ENCODE measurements around the gene AHCYL1.

Gene AHCYL1

GRCh38 chr1:109984456-109985246, at the start of gene AHCYL1:
Gene AHCYL1 (plus strand): TSS chr1:109984765. CDS start chr1:109985053, 288 bp downstream.
- H3K36me3 ChIP-seq (ENCODE audit: insufficient read depth, insufficient read length, low read length) = peaks cover 40% of the 10 kb centered on the region
- H3K9me3 ChIP-seq (ENCODE audit: insufficient read depth, low read length) = no peaks in the 10 kb centered on the region
- peaks cover 13% of the 10 kb centered on the region for H3K4me1 ChIP-seq (ENCODE audit: insufficient read depth, insufficient read length)
- TF ChIP-seq YY1 (IDR thresholded peaks at IDR 0.05; ENCODE audit: insufficient read depth, insufficient read length) (peak; percentile 87), ZNF274 (IDR thresholded peaks at IDR 0.05; ENCODE audit: low read depth, low read length) (no peak), SUZ12 (IDR thresholded peaks at IDR 0.05; ENCODE audit: extremely low read depth, insufficient read depth, insufficient read length) (no peak)
- H3K4me3 ChIP-seq (ENCODE audit: insufficient read length, low read depth) = peak within 1 kb of the TSS; percentile 85
- DNase-seq (ENCODE audit: low read depth, low spot score) = peak; percentile 100
- peak within 1 kb of the TSS; percentile 94 for H3K9ac ChIP-seq (ENCODE audit: insufficient read length, low read depth)
- no peaks in the 10 kb centered on the region for H3K27me3 ChIP-seq (ENCODE audit: insufficient read depth, insufficient read length)

- H3K4me3 ChIP-seq (ENCODE audit: insufficient read length, low read depth) = no peak overlapping the region
- H3K27me3 ChIP-seq (ENCODE audit: insufficient read depth, insufficient read length) = no peaks in the 10 kb centered on the region
- H3K4me1 ChIP-seq (ENCODE audit: insufficient read depth, insufficient read length) = peaks cover 6% of the 10 kb centered on the region
- no peak for DNase-seq (ENCODE audit: low read depth, low spot score)
- H3K36me3 ChIP-seq (ENCODE audit: insufficient read depth, insufficient read length, low read length) = peaks cover 1% of the 10 kb centered on the region
- no peak for TF ChIP-seq ZNF274 (IDR thresholded peaks at IDR 0.05; ENCODE audit: low read depth, low read length)
- no peak for TF ChIP-seq SUZ12 (IDR thresholded peaks at IDR 0.05; ENCODE audit: extremely low read depth, insufficient read depth, insufficient read length)
- TF ChIP-seq YY1 (IDR thresholded peaks at IDR 0.05; ENCODE audit: insufficient read depth, insufficient read length) = no peak
- peaks cover 18% of the 10 kb centered on the region for H3K9me3 ChIP-seq (ENCODE audit: insufficient read depth, low read length)
- no peak overlapping the region for H3K9ac ChIP-seq (ENCODE audit: insufficient read length, low read depth)
These were observed 49.1 kb upstream of the AHCYL1 start for GRCh38 chr1:109935451-109935900.

- Histone ChIP-seq H3K4me1 (ENCODE audit: insufficient read depth, insufficient read length) (no peaks in the 10 kb centered on the region), H3K4me3 (ENCODE audit: insufficient read length, low read depth) (no peak overlapping the region), H3K9ac (ENCODE audit: insufficient read length, low read depth) (no peak overlapping the region), H3K9me3 (ENCODE audit: insufficient read depth, low read length) (peaks cover 18% of the 10 kb centered on the region), H3K27me3 (ENCODE audit: insufficient read depth, insufficient read length) (no peaks in the 10 kb centered on the region), H3K36me3 (ENCODE audit: insufficient read depth, insufficient read length, low read length) (no peaks in the 10 kb centered on the region)
- DNase-seq (ENCODE audit: low read depth, low spot score) = no peak
- TF ChIP-seq YY1 (IDR thresholded peaks at IDR 0.05; ENCODE audit: insufficient read depth, insufficient read length) = no peak
- no peak for TF ChIP-seq SUZ12 (IDR thresholded peaks at IDR 0.05; ENCODE audit: extremely low read depth, insufficient read depth, insufficient read length)
- TF ChIP-seq ZNF274 (IDR thresholded peaks at IDR 0.05; ENCODE audit: low read depth, low read length) = no peak
These were observed 46.8 kb upstream of the AHCYL1 start for GRCh38 chr1:109937738-109938137.

- H3K4me1 ChIP-seq (ENCODE audit: insufficient read depth, insufficient read length) = no peaks in the 10 kb centered on the region
- DNase-seq (ENCODE audit: low read depth, low spot score) = no peak
- no peaks in the 10 kb centered on the region for H3K27me3 ChIP-seq (ENCODE audit: insufficient read depth, insufficient read length)
- H3K9ac ChIP-seq (ENCODE audit: insufficient read length, low read depth) = no peak overlapping the region
- peaks cover 18% of the 10 kb centered on the region for H3K9me3 ChIP-seq (ENCODE audit: insufficient read depth, low read length)
- TF ChIP-seq YY1 (IDR thresholded peaks at IDR 0.05; ENCODE audit: insufficient read depth, insufficient read length) (no peak), ZNF274 (IDR thresholded peaks at IDR 0.05; ENCODE audit: low read depth, low read length) (no peak), SUZ12 (IDR thresholded peaks at IDR 0.05; ENCODE audit: extremely low read depth, insufficient read depth, insufficient read length) (no peak)
- no peaks in the 10 kb centered on the region for H3K36me3 ChIP-seq (ENCODE audit: insufficient read depth, insufficient read length, low read length)
- no peak overlapping the region for H3K4me3 ChIP-seq (ENCODE audit: insufficient read length, low read depth)
These were observed 46.0 kb upstream of the AHCYL1 start for GRCh38 chr1:109938556-109938955.

- TF ChIP-seq ZNF274 (IDR thresholded peaks at IDR 0.05; ENCODE audit: low read depth, low read length) (no peak), YY1 (IDR thresholded peaks at IDR 0.05; ENCODE audit: insufficient read depth, insufficient read length) (no peak), SUZ12 (IDR thresholded peaks at IDR 0.05; ENCODE audit: extremely low read depth, insufficient read depth, insufficient read length) (no peak)
- H3K4me3 ChIP-seq (ENCODE audit: insufficient read length, low read depth) = no peak overlapping the region
These were observed 42.1 kb upstream of the AHCYL1 start for GRCh38 chr1:109942434-109942833.

GRCh38 chr1:109944541-109944940, 40.0 kb upstream of the AHCYL1 start:
- TF ChIP-seq SUZ12 (IDR thresholded peaks at IDR 0.05; ENCODE audit: extremely low read depth, insufficient read depth, insufficient read length) (no peak), ZNF274 (IDR thresholded peaks at IDR 0.05; ENCODE audit: low read depth, low read length) (no peak), YY1 (IDR thresholded peaks at IDR 0.05; ENCODE audit: insufficient read depth, insufficient read length) (no peak)
- H3K4me3 ChIP-seq (ENCODE audit: insufficient read length, low read depth) = no peak overlapping the region

More at GRCh38 chr1:109942434-109942833, 42.1 kb upstream of the AHCYL1 start:
- no peak for DNase-seq (ENCODE audit: low read depth, low spot score)
- H3K9me3 ChIP-seq (ENCODE audit: insufficient read depth, low read length) = peaks cover 16% of the 10 kb centered on the region
- no peak overlapping the region for H3K9ac ChIP-seq (ENCODE audit: insufficient read length, low read depth)
- H3K36me3 ChIP-seq (ENCODE audit: insufficient read depth, insufficient read length, low read length) = no peaks in the 10 kb centered on the region
- H3K4me1 ChIP-seq (ENCODE audit: insufficient read depth, insufficient read length) = no peaks in the 10 kb centered on the region
- no peaks in the 10 kb centered on the region for H3K27me3 ChIP-seq (ENCODE audit: insufficient read depth, insufficient read length)

GRCh38 chr1:109946511-109946910, 38.1 kb upstream of the AHCYL1 start:
- TF ChIP-seq SUZ12 (IDR thresholded peaks at IDR 0.05; ENCODE audit: extremely low read depth, insufficient read depth, insufficient read length) = no peak
- TF ChIP-seq YY1 (IDR thresholded peaks at IDR 0.05; ENCODE audit: insufficient read depth, insufficient read length) = no peak
- TF ChIP-seq ZNF274 (IDR thresholded peaks at IDR 0.05; ENCODE audit: low read depth, low read length) = no peak
- Histone ChIP-seq H3K36me3 (ENCODE audit: insufficient read depth, insufficient read length, low read length) (no peaks in the 10 kb centered on the region), H3K9ac (ENCODE audit: insufficient read length, low read depth) (no peak overlapping the region), H3K27me3 (ENCODE audit: insufficient read depth, insufficient read length) (no peaks in the 10 kb centered on the region), H3K9me3 (ENCODE audit: insufficient read depth, low read length) (no peaks in the 10 kb centered on the region), H3K4me3 (ENCODE audit: insufficient read length, low read depth) (no peak overlapping the region), H3K4me1 (ENCODE audit: insufficient read depth, insufficient read length) (no peaks in the 10 kb centered on the region)
- no peak for DNase-seq (ENCODE audit: low read depth, low spot score)

More at GRCh38 chr1:109944541-109944940, 40.0 kb upstream of the AHCYL1 start:
- Histone ChIP-seq H3K36me3 (ENCODE audit: insufficient read depth, insufficient read length, low read length) (no peaks in the 10 kb centered on the region), H3K9me3 (ENCODE audit: insufficient read depth, low read length) (no peaks in the 10 kb centered on the region), H3K4me1 (ENCODE audit: insufficient read depth, insufficient read length) (no peaks in the 10 kb centered on the region), H3K9ac (ENCODE audit: insufficient read length, low read depth) (no peak overlapping the region), H3K27me3 (ENCODE audit: insufficient read depth, insufficient read length) (no peaks in the 10 kb centered on the region)
- DNase-seq (ENCODE audit: low read depth, low spot score) = no peak
